DMS 273 (cell line): ENCODE measurements around the gene ADARB2.
"Not testable (repeated sequence)": the region's sequence is repeated elsewhere in the genome, so short reads cannot be mapped to it uniquely, and the experiment has no call there.

Experiments
- DNase-seq: peaks from one replicate; lab custom pipeline; 2025; ENCODE audit not compliant: unreplicated experiment; lab: John Stamatoyannopoulos, UW

Gene ADARB2

DNA sequence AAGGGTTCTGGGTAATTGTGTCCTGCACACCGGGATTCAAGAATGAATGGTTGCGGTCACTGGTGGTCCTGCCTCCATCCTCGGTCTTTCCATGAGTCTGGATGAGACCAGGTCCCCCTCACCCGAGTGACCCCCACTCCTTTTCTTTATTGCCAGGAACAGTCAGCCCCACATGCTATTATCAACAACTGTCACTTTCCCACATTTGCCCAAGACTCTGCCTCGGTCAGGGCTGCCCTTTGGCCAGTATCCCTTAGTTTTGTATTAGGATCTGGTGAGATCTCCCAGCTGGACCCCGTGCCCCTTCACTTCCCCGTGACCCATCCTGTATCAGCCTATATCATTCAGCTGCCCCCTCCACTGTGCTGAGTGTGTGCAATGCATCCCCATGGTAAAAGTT is 288.3 kb downstream of the ADARB2 start:
- DNase-seq, result no peak

DNA sequence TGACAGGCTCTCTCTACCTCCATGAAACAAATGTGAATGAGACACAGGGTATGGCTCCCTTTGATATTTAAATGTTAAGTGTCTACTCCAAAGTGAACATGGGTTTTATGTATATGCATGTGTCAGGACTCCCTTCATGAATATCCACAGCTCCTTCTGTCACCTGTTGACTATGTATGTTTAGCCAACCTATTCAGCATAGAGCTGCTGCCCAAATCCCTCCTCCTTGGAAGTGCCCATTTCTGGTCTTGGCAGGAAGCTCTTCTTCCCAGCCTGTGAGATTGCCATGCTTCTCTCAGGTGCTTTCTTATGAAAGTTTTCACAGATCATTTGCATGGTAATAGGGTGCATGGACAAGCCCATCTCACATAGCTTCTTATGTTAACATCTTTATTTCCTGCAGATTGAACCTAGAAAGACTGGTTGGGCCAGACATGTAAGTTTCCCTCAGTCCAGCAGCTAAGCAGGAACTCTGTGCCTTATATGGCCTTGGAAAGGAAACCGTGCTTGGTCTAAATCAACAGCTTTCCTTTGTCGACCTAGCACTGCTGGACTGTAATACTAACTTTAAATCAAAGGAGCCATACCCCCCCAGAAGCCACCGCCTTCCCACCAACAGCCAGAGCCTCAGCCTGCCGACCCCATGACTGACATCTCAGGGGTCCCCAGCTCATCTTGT is 288.9 kb downstream of the ADARB2 start:
- no peak for DNase-seq

DNA sequence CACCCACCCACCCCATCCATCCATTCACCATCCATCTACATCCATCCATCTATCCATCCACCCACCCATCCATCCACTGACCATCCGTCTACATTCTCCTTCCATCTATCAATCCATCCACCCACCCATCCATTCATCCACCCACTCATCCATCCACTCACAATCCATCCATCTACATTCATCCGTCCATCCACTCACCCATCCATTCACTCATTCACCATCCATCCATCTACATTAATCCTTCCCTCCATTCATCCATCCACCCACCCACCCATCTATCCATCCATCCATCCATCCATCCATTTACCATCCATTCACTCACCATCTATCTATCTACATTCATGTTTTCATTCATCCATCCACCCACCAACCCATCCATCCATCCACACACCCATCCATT is 292.5 kb downstream of the ADARB2 start:
- no peak for DNase-seq

GRCh38 chr10:1440897-1441296 is 296.4 kb downstream of the ADARB2 start:
- no peak for DNase-seq

DNA sequence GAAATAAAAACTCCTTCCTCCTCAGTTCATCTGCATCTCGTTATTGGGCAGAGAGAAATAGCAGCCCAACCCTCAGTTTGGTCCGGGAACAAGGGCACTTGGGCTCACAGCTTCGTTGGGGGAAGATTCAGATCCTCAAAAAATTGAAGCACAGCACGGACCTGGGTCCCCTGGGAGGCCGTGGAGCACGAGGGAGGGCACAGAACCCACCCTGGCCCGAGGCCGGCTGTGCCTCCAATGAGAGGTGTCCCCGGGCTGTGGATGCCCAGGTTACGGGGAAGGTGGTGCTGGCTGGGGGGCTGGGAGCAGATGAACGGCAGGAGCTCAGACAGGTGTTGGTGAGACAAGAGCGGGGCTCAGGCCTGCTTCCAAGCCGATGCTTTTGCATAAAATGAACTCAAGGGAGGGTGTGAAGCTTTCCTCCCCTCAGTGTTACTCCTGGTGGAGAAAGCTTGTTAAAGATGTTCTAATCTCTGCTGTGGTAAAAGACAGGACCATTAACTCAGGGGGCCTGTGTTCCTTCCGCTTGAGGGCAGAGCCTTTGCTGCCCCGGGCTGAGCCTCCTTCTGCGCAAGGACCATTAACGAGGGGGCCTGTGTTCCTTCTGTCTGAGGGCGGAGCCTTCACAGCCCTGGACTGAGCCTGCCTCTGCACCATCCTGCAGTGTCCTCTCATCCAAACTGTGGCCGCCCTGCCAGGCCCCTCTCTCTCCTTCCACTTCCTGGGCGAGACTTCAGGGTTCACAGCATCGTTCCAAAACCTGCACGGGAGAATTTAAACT is 302.2 kb downstream of the ADARB2 start:
- DNase-seq, result no peak

- DNase-seq, result no peak
These were observed 303.1 kb downstream of the ADARB2 start for GRCh38 chr10:1434202-1434601.

DNA sequence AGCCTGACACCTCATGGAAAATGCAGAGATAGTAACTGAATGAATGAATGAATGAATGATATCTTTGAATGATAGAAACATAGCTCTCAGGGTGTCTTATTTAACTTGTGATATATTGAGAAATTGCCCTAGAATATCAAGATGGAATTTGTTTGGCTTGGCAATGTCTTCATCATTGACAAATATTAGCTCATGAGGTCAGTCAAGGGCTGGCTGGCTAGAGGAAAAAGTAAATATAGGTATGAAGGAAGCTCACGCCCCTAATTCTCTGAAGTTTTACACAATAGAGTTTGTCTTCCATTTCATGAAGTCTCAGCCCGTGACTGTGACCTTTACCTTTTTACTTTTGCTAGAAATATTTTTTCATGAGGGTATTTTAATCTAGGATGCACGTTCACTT is 305.2 kb downstream of the ADARB2 start:
- DNase-seq, result no peak

- no peak for DNase-seq
These were observed 306.1 kb downstream of the ADARB2 start for GRCh38 chr10:1431229-1431628.

GRCh38 chr10:1427521-1428186 is 309.7 kb downstream of the ADARB2 start:
- DNase-seq, result not testable (repeated sequence)

DNA sequence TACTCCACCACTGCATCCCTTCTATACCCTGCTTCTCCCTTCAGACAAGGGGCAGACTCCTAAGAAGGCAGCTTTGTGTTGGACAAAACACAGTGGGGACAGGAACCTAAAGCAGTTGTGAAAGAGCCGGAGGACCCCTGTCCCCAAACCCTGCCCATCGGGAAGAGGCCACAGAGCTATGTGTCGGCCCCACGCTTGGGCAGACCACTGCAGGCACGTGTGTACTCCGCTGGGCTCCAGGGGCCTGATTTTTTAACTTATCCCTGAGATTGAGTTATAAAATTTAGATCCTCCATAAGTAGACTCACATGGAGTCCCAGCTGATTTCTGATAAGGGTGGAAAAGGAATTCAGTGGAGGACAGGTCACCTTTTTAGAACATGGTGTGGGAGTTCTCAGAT is 310.5 kb downstream of the ADARB2 start:
- no peak for DNase-seq

DNA sequence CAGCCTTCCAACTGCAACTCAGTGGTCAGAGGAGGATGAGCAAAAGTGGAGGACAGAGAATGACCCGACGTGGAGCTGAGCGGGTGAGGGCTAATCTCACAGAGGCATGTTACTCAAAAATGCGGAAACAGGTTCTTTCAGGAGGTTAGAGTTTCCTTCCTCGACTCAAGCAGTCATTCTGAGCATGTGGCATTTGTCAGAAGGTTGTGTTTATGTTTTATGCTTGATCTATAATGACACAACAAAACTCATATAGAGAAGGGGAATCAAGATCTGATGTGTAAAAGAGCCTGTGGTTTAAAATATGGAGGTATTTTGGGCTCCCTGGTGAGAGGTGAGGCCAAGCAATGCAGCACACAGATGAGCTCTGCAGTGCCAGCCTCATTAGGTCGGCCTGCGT is 311.4 kb downstream of the ADARB2 start:
- no peak for DNase-seq

- no peak for DNase-seq
These were observed 312.7 kb downstream of the ADARB2 start for GRCh38 chr10:1424648-1425047.

- no peak for DNase-seq
These were observed 313.6 kb downstream of the ADARB2 start for GRCh38 chr10:1423676-1424253.

- DNase-seq, result no peak
These were observed 315.1 kb downstream of the ADARB2 start for GRCh38 chr10:1422275-1422674.

DNA sequence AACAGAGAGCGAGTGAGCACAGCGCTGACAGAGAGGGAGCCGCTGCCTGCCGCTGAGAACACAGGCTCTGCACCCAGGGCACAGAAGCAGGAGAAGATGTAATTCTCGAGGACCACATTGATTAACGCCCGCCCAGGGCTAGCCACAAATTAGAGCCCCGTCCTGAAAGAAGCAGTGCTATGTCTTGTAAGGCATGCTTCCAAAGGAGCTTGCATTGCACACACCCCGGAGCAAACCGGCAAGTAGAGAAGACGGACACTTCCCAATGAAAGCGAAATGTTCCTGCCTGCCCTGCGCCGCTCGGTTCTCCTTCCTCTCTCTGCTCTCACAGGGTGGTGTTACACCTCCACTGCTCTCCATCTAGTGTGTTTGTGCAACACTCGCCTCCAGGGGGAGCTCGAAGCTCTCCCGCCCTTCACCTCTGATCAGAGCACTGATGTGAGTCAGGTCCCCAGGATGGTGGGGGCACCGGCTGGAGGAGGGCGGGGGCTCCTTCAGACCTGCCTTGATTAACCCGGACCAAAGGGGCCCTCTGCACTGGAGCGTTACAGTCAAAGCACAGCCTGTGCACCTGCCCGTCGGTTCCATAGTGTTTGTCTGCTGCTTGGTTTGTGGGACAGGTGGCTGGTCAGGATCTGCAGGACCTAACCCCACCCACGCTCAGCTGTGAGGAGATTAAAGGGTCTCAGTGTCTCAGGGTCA is 316.5 kb downstream of the ADARB2 start:
- peak; percentile 72 for DNase-seq

DNA sequence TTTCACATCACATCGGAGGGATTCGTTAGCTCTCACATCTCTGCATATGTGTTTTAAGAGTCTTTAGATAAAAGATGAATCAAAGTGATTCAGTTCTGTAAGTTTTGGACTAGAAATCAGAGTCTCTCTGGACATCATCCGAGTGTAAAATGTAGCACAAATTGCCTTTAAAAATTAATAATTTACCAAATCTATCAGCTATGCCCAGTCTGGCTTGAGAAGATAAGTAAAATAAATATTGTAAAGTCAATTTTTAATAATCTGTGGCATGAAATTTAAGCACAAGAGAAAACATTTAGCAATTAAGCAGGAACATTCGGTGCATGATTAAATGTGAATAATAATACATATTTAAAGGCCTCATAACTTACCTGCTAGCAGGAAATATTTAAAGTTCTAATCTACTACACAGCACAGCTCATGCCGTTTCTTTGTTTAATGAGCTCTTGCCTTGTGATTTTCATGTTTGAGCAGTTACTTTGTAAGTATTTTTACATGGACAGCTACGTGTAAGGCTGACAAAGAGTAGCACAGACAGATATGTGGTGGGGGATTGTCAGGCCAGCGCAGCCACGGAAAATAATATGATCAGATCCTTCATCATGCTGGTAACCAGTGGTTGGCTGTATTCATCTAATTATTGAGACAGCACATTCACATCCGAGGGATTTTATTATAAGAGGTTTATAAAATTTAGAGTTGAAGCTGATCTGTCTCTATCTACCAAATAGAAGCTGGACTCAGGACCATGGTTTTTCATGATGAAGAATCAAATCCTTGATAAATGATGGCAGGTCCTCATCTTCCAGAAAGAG is 317.3 kb downstream of the ADARB2 start:
- DNase-seq, result no peak

DNA sequence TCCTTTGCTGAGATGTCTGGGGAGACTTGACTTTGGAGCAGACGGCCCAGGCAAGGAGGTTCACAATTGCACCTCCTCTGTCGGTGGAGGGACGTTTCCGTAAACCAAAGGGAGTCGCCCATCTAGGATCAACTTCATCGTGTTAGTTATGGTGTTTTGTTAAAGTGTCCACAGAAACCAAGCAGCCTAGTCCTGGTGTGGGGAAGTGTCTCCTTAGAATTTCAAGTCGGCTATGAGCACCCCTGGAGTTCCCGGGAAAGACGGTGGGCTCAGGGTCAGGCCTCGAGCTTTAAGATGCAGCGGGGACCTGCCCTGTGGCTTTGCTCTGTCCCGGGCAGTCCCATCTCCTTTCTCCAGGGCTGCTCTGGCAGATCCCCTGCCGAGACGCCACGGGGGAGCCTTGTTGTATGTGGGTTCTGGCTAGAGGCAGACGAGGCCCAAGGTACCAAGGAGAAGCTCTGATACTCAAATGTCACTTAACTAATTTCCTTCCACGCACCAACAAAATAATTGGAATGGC is 319.2 kb downstream of the ADARB2 start:
- DNase-seq, result no peak

DNA sequence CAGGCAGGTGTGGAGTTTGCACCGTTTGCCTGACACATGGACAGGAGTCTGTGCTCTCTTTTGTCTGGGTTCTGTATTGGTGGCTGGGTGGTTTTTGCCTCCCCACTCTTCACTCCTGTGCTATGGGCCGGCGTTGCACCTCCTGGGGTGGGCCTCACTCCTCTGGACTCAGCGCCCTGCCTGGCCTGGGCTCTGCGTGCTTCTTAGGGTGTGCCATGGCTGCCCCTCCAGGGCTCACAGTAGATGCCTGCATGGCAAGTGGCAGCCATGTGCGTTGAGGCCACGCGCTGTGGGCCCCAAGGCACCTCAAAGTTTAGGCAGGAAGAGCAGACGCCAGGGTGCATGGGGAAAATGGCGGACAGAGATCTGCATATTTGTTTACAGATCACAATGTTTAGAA is 319.8 kb downstream of the ADARB2 start:
- no peak for DNase-seq

- DNase-seq, result no peak
These were observed 320.8 kb downstream of the ADARB2 start for GRCh38 chr10:1416456-1417037.

DNA sequence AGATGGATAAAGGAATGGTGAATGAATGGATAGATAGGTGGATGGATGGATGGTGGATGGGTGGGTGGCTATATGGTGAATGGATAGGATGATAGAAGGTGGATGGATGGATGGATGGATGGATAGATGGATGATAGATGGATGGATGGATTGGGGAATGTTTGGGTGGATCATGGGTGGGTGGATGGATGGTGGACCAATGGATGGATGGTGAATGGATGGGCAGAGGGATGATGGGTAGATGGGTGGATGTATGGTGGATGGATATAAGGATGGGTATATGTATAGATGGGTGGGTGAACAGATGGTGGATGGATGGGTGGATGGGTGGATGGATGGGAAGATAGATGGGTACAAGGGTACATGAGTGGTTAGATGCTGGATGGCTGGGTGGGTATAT is 322.4 kb downstream of the ADARB2 start:
- DNase-seq, result no peak
